ENCODE results near the gene NCK2.

Gene NCK2

DNA sequence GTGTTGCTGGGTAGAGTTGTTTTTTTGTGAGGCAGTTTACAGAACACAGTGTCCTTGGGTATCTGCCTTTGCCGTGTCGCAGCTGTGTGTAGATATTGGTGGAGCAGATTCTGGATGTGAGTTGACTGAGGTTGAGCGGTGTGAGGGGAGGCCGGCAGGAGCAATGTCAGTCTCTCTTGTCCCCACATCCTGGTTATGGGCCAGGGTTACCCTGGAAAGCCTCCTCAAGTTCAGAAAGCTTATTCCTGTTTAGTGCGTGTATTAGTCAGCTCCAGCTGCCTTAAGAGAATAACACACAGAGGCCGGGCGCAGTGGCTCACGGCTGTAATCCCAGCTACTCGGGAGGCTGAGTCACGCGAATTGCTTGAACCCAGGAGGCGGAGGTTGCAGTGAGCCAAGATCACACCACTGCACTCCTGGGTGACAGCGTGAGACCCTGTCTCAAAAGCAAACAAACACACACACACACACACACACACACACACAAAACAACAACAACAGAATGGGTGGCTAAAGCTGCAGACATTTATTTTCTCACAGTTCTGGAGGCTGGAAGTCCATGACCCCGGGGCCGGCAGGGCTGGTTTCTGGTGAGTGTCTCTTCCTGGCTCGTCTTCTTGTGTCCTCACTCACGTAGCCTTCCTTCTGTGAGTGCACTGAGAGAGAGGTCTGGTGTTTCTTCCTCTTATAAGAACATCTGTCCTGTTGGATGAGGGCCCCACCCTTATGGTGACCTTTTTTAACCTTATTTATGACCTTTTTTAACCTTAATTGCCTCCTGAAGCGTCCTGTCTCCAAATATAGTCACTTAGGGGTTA lies 5.1 kb downstream of the NCK2 start:
- no peak overlapping the region for H2AK5ac ChIP-seq (ENCODE audit: low read length, severe bottlenecking)
- H3K4ac ChIP-seq (ENCODE audit: low read depth in 1 of 2, low read length in 2 of 2): no peak overlapping the region
- H2BK15ac ChIP-seq (ENCODE audit: low read depth, poor library complexity, severe bottlenecking): peak overlapping the region; percentile 21
- no peak overlapping the region for H2BK120ac ChIP-seq (ENCODE audit: low read depth, low read length)
- no peak overlapping the region for H3K4me3 ChIP-seq (ENCODE audit: insufficient read depth in 1 of 2, low read depth in 1 of 2, low read length in 2 of 2)
- H3K9ac ChIP-seq (ENCODE audit: low read length): no peak overlapping the region
- H2BK5ac ChIP-seq (ENCODE audit: low read depth, low read length, poor library complexity, severe bottlenecking): no peak overlapping the region
- H3K14ac ChIP-seq (ENCODE audit: low read length in 2 of 2): no peak overlapping the region
- peak overlapping the region in 1 of 2 experiments; percentile 34 for H3K18ac ChIP-seq (ENCODE audit: low read depth in 1 of 2, low read length in 2 of 2)
- 69% methylated on average over 18 of the region's 18 CpGs for WGBS
- H3K4me1 ChIP-seq (ENCODE audit: control insufficient read depth, insufficient read depth, low read depth, low read length): peaks cover 14% of the 10 kb centered on the region
- H3K36me3 ChIP-seq (ENCODE audit: control insufficient read depth in 1 of 2, insufficient read depth in 2 of 2, low read depth in 1 of 2, low read length in 2 of 2): peaks cover 2 to 4% of the 10 kb centered on the region in 2 experiments
- H2BK12ac ChIP-seq (ENCODE audit: low read length in 2 of 2): no peak overlapping the region
- no peaks in the 10 kb centered on the region for H3K9me3 ChIP-seq (ENCODE audit: control insufficient read depth, low read length)
- H3K27ac ChIP-seq (ENCODE audit: low read length, poor library complexity, severe bottlenecking): no peak overlapping the region
- H4K8ac ChIP-seq (ENCODE audit: low read length): no peak overlapping the region
- H2AFZ ChIP-seq (ENCODE audit: low read depth, low read length): no peak overlapping the region
- peaks cover 29% of the 10 kb centered on the region for H3K79me1 ChIP-seq (replicated peaks; ENCODE audit: low read length, poor library complexity, severe bottlenecking)
- H4K91ac ChIP-seq (ENCODE audit: low read length): no peak overlapping the region
- H3K27me3 ChIP-seq (ENCODE audit: control insufficient read depth in 1 of 2, insufficient read depth in 1 of 2, low read length in 2 of 2): no peaks in the 10 kb centered on the region
- H3K4me2 ChIP-seq (ENCODE audit: low read length, poor library complexity, severe bottlenecking): no peak overlapping the region
- no peak overlapping the region for H3K23ac ChIP-seq (ENCODE audit: low read length in 2 of 2)
- peak; percentile 86 for DNase-seq

DNA sequence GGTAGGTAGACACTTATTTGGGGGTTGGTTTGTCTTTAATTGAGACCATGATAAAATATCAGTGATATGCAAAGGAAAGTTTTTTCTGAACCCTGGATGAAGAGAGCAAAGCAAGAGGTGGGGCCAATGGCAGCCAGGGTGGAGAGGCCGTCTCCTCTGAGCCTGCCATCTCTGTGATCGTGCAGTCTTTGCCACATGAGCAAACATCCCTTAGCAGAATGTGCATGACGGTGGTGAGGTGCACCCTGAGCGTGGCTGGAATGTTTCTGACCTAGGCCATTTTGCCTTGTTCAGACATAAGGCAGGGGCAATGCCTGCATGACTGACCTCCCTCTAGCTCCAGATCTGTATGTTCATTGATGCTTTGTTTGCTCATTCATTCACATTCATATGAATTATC lies 6.0 kb downstream of the NCK2 start:
- WGBS: 99% methylated on average over 4 of the region's 4 CpGs
- no peaks in the 10 kb centered on the region for H3K27me3 ChIP-seq (ENCODE audit: control insufficient read depth in 1 of 2, insufficient read depth in 1 of 2, low read length in 2 of 2)
- H2BK120ac ChIP-seq (ENCODE audit: low read depth, low read length): no peak overlapping the region
- no peak for DNase-seq
- peaks cover 14% of the 10 kb centered on the region for H3K4me1 ChIP-seq (ENCODE audit: control insufficient read depth, insufficient read depth, low read depth, low read length)
- H4K8ac ChIP-seq (ENCODE audit: low read length): no peak overlapping the region
- H3K27ac ChIP-seq (ENCODE audit: low read length, poor library complexity, severe bottlenecking): no peak overlapping the region
- H2BK15ac ChIP-seq (ENCODE audit: low read depth, poor library complexity, severe bottlenecking): no peak overlapping the region
- H3K9ac ChIP-seq (ENCODE audit: low read length): no peak overlapping the region
- H2BK12ac ChIP-seq (ENCODE audit: low read length in 2 of 2): peak overlapping the region in 1 of 2 experiments; percentile 87
- H2AFZ ChIP-seq (ENCODE audit: low read depth, low read length): no peak overlapping the region
- peaks cover 30% of the 10 kb centered on the region for H3K79me1 ChIP-seq (replicated peaks; ENCODE audit: low read length, poor library complexity, severe bottlenecking)
- no peaks in the 10 kb centered on the region for H3K9me3 ChIP-seq (ENCODE audit: control insufficient read depth, low read length)
- H3K4me2 ChIP-seq (ENCODE audit: low read length, poor library complexity, severe bottlenecking): no peak overlapping the region
- no peak overlapping the region for H3K4me3 ChIP-seq (ENCODE audit: insufficient read depth in 1 of 2, low read depth in 1 of 2, low read length in 2 of 2)
- peaks cover 2 to 4% of the 10 kb centered on the region in 2 experiments for H3K36me3 ChIP-seq (ENCODE audit: control insufficient read depth in 1 of 2, insufficient read depth in 2 of 2, low read depth in 1 of 2, low read length in 2 of 2)
- H2AK5ac ChIP-seq (ENCODE audit: low read length, severe bottlenecking): no peak overlapping the region
- H4K91ac ChIP-seq (ENCODE audit: low read length): no peak overlapping the region
- no peak overlapping the region for H3K4ac ChIP-seq (ENCODE audit: low read depth in 1 of 2, low read length in 2 of 2)
- no peak overlapping the region for H3K23ac ChIP-seq (ENCODE audit: low read length in 2 of 2)
- H3K18ac ChIP-seq (ENCODE audit: low read depth in 1 of 2, low read length in 2 of 2): peak overlapping the region in 1 of 2 experiments; percentile 28
- no peak overlapping the region for H2BK5ac ChIP-seq (ENCODE audit: low read depth, low read length, poor library complexity, severe bottlenecking)
- H3K14ac ChIP-seq (ENCODE audit: low read length in 2 of 2): no peak overlapping the region

- Histone ChIP-seq H2BK15ac (ENCODE audit: low read depth, poor library complexity, severe bottlenecking) (no peak overlapping the region), H2AFZ (ENCODE audit: low read depth, low read length) (no peak overlapping the region), H4K91ac (ENCODE audit: low read length) (no peak overlapping the region), H3K27ac (ENCODE audit: low read length, poor library complexity, severe bottlenecking) (no peak overlapping the region), H3K79me1 (replicated peaks; ENCODE audit: low read length, poor library complexity, severe bottlenecking) (peaks cover 30% of the 10 kb centered on the region), H3K9me3 (ENCODE audit: control insufficient read depth, low read length) (no peaks in the 10 kb centered on the region), H3K36me3 (ENCODE audit: control insufficient read depth in 1 of 2, insufficient read depth in 2 of 2, low read depth in 1 of 2, low read length in 2 of 2) (peaks cover 2 to 4% of the 10 kb centered on the region in 2 experiments), H3K18ac (ENCODE audit: low read depth in 1 of 2, low read length in 2 of 2) (peak overlapping the region in 1 of 2 experiments; percentile 54), H3K4me3 (ENCODE audit: insufficient read depth in 1 of 2, low read depth in 1 of 2, low read length in 2 of 2) (no peak overlapping the region), H3K4me1 (ENCODE audit: control insufficient read depth, insufficient read depth, low read depth, low read length) (peaks cover 10% of the 10 kb centered on the region), H3K14ac (ENCODE audit: low read length in 2 of 2) (no peak overlapping the region), H2BK120ac (ENCODE audit: low read depth, low read length) (no peak overlapping the region), H3K4me2 (ENCODE audit: low read length, poor library complexity, severe bottlenecking) (no peak overlapping the region), H2AK5ac (ENCODE audit: low read length, severe bottlenecking) (no peak overlapping the region), H3K4ac (ENCODE audit: low read depth in 1 of 2, low read length in 2 of 2) (no peak overlapping the region), H3K27me3 (ENCODE audit: control insufficient read depth in 1 of 2, insufficient read depth in 1 of 2, low read length in 2 of 2) (no peaks in the 10 kb centered on the region), H3K9ac (ENCODE audit: low read length) (no peak overlapping the region), H2BK5ac (ENCODE audit: low read depth, low read length, poor library complexity, severe bottlenecking) (no peak overlapping the region), H4K8ac (ENCODE audit: low read length) (no peak overlapping the region), H3K23ac (ENCODE audit: low read length in 2 of 2) (peak overlapping the region in 1 of 2 experiments; percentile 70), H2BK12ac (ENCODE audit: low read length in 2 of 2) (no peak overlapping the region)
- no peak for DNase-seq
- 99% methylated on average over 3 of the region's 3 CpGs for WGBS
Measured at GRCh38 chr2:105751272-105751671, 6.6 kb downstream of the NCK2 start.

GRCh38 chr2:105752691-105753358 lies 8.1 kb downstream of the NCK2 start:
- no peak overlapping the region for H2AK5ac ChIP-seq (ENCODE audit: low read length, severe bottlenecking)
- no peak overlapping the region for H3K9ac ChIP-seq (ENCODE audit: low read length)
- no peak overlapping the region for H3K27ac ChIP-seq (ENCODE audit: low read length, poor library complexity, severe bottlenecking)
- no peak overlapping the region for H2AFZ ChIP-seq (ENCODE audit: low read depth, low read length)
- H3K27me3 ChIP-seq (ENCODE audit: control insufficient read depth in 1 of 2, insufficient read depth in 1 of 2, low read length in 2 of 2): no peaks in the 10 kb centered on the region
- H3K18ac ChIP-seq (ENCODE audit: low read depth in 1 of 2, low read length in 2 of 2): no peak overlapping the region
- 94% methylated on average over 4 of the region's 5 CpGs for WGBS
- H3K79me1 ChIP-seq (replicated peaks; ENCODE audit: low read length, poor library complexity, severe bottlenecking): peaks cover 37% of the 10 kb centered on the region
- H2BK5ac ChIP-seq (ENCODE audit: low read depth, low read length, poor library complexity, severe bottlenecking): no peak overlapping the region
- peak overlapping the region; percentile 67 for H4K91ac ChIP-seq (ENCODE audit: low read length)
- no peak overlapping the region for H2BK15ac ChIP-seq (ENCODE audit: low read depth, poor library complexity, severe bottlenecking)
- peaks cover 0 to 4% of the 10 kb centered on the region in 2 experiments for H3K36me3 ChIP-seq (ENCODE audit: control insufficient read depth in 1 of 2, insufficient read depth in 2 of 2, low read depth in 1 of 2, low read length in 2 of 2)
- DNase-seq: no peak
- no peak overlapping the region for H2BK120ac ChIP-seq (ENCODE audit: low read depth, low read length)
- no peak overlapping the region for H3K14ac ChIP-seq (ENCODE audit: low read length in 2 of 2)
- H3K23ac ChIP-seq (ENCODE audit: low read length in 2 of 2): no peak overlapping the region
- no peak overlapping the region for H3K4ac ChIP-seq (ENCODE audit: low read depth in 1 of 2, low read length in 2 of 2)
- peaks cover 9% of the 10 kb centered on the region for H3K4me1 ChIP-seq (ENCODE audit: control insufficient read depth, insufficient read depth, low read depth, low read length)
- no peak overlapping the region for H3K4me3 ChIP-seq (ENCODE audit: insufficient read depth in 1 of 2, low read depth in 1 of 2, low read length in 2 of 2)
- no peaks in the 10 kb centered on the region for H3K9me3 ChIP-seq (ENCODE audit: control insufficient read depth, low read length)
- no peak overlapping the region for H2BK12ac ChIP-seq (ENCODE audit: low read length in 2 of 2)
- no peak overlapping the region for H3K4me2 ChIP-seq (ENCODE audit: low read length, poor library complexity, severe bottlenecking)
- H4K8ac ChIP-seq (ENCODE audit: low read length): no peak overlapping the region

Data from mesenchymal stem cell (in vitro differentiated cells and primary cell).